Ishikawa (cell line): ENCODE measurements around the gene LTBP4.

Experiments
- CEBPB ChIP-seq: IDR thresholded peaks from 2 replicates; pipeline ENCODE4 v1.6.1; 2012
- CREB1 ChIP-seq: IDR thresholded peaks from 2 replicates; pipeline ENCODE4 v1.6.1; 2012; ENCODE audit warnings: low read depth
- EGR1 ChIP-seq: IDR thresholded peaks from 2 replicates; pipeline ENCODE4 v1.6.1; 2012
- FOXM1 ChIP-seq: IDR thresholded peaks from 2 replicates; pipeline ENCODE4 v1.6.1; 2012; ENCODE audit warnings: low read depth, borderline replicate concordance
- MAX ChIP-seq: IDR thresholded peaks from 2 replicates; pipeline ENCODE4 v1.6.1; 2012
- RAD21 ChIP-seq: IDR thresholded peaks from 2 replicates; pipeline ENCODE4 v1.6.1; 2012; ENCODE audit warnings: low read depth
- REST ChIP-seq: IDR thresholded peaks from 2 replicates; pipeline ENCODE4 v1.6.1; 2012; ENCODE audit warnings: low read depth, mild to moderate bottlenecking
- TAF1 ChIP-seq: IDR thresholded peaks from 2 replicates; pipeline ENCODE4 v1.6.1; 2012; ENCODE audit warnings: low read depth, mild to moderate bottlenecking
- TEAD4 ChIP-seq: IDR thresholded peaks from 2 replicates; pipeline ENCODE4 v1.6.1; 2012
- USF1 ChIP-seq: IDR thresholded peaks from 2 replicates; pipeline ENCODE4 v1.6.1; 2012

GRCh38 chr19:40598121-40598917 is 2.9 kb upstream of the LTBP4 start:
- TF ChIP-seq MAX (no peak), CEBPB (no peak), CREB1 (no peak), REST (no peak), USF1 (no peak), RAD21 (peak; percentile 96), TAF1 (no peak), TEAD4 (no peak), EGR1 (no peak), FOXM1 (no peak)
